Spleen (tissue), 11 donors: ENCODE results near the gene PLEKHA4. TPM values are rescaled to one million over a fixed set of nuclear protein-coding genes. Genes with fewer than 3 reads are reported as not detected.

Source experiments
- DNase-seq: peaks from one replicate; pipeline ENCODE4 v3.0.0-alpha.2; 2020
- H3K27ac ChIP-seq, 8 donors: fragments of 200-600 bp; sonication (generic) in 7 of 8; 1 replicate in 4 of 8; 2 replicates in 4 of 8; pipeline versions ENCODE4 v1.5.0 to v1.8.0; 2016 to 2021; ENCODE audit warnings: inconsistent platforms in 4 of 8, mild to moderate bottlenecking in 4 of 8, moderate library complexity in 1 of 8
- H3K27me3 ChIP-seq, 7 donors: fragments of 200-600 bp; sonication (generic) in 6 of 7; replicated peaks in 1 of 7; 1 replicate in 4 of 7; 2 replicates in 3 of 7; pipeline versions ENCODE4 v1.5.0 to v1.8.0; 2016 to 2021; ENCODE audit warnings: inconsistent platforms in 3 of 7, mild to moderate bottlenecking in 1 of 7
- H3K36me3 ChIP-seq, 6 donors: fragments of 200-600 bp; sonication (generic) in 5 of 6; 1 replicate in 4 of 6; 2 replicates in 2 of 6; pipeline versions ENCODE4 v1.5.0 to v1.8.0; 2016 to 2021; ENCODE audit warnings: inconsistent platforms in 2 of 6
- H3K4me1 ChIP-seq, 6 donors: fragments of 200-600 bp; sonication (generic) in 5 of 6; 1 replicate in 3 of 6; 2 replicates in 3 of 6; pipeline versions ENCODE4 v1.5.0 to v1.8.0; 2016 to 2021; ENCODE audit warnings: inconsistent platforms in 3 of 6
- H3K4me3 ChIP-seq, 8 donors: fragments of 200-600 bp; sonication (generic) in 7 of 8; 1 replicate in 4 of 8; 2 replicates in 4 of 8; pipeline versions ENCODE4 v1.5.0 to v1.8.0; 2016 to 2021; ENCODE audit warnings: inconsistent platforms in 4 of 8, mild to moderate bottlenecking in 4 of 8, moderate library complexity in 2 of 8
- H3K9me3 ChIP-seq, 8 donors: fragments of 200-600 bp; sonication (generic) in 7 of 8; 1 replicate in 4 of 8; 2 replicates in 4 of 8; pipeline versions ENCODE4 v1.5.0 to v1.8.0; 2016 to 2021; ENCODE audit warnings: inconsistent platforms in 4 of 8
- CTCF ChIP-seq, 11 experiments: fragments of 200-600 bp in 7 of 11; fragments of 450-650 bp in 4 of 11; sonication (generic) in 4 of 11; IDR thresholded peaks in 8 of 11; conservative IDR thresholded peaks in 3 of 11; 1 replicate in 7 of 11; 2 replicates in 4 of 11; pipeline versions ENCODE4 v1.4.0 to v1.8.0; 2016 to 2021; ENCODE audit warnings: antibody characterized with exemption in 11 of 11, inconsistent platforms in 4 of 11, mild to moderate bottlenecking in 1 of 11
- POLR2A ChIP-seq, 3 donors: fragments of 450-650 bp; IDR thresholded peaks; one replicate each; pipeline ENCODE4 v1.5.1; 2017; ENCODE audit warnings: antibody characterized with exemption in 3 of 3, mild to moderate bottlenecking in 1 of 3
- POLR2AphosphoS5 ChIP-seq, 3 donors: sonication (generic); formaldehyde crosslinking; IDR thresholded peaks; one replicate each; pipeline ENCODE4 v1.5.1; 2017; ENCODE audit warnings: antibody characterized with exemption in 3 of 3
- WGBS, 5 donors: extraction: QIAGEN DNeasy Blood & Tissue Kit in 3 of 5; methylation state at CpG; one replicate each; pipeline versions ENCODE4 v1.1.5 to v1.1.7; 2013 to 2018; 5-methylcytosine and 5-hydroxymethylcytosine counted together
- intact Hi-C: fragments of 100-400 bp; cut with DNase I; formaldehyde crosslinking; loops from one replicate; pipeline ENCODE4 v1.15.0; 2023; ENCODE audit warnings: low total_unique reads
- polyA plus RNA-seq, 3 donors: library from polyadenylated mRNA; stranded (reverse); fragments of 200-250 nt; gene quantifications; one replicate each; pipeline ENCODE4 v1.2.1, GENCODE V29; 2013
- total RNA-seq, 7 donors: library from RNA; depleted of rRNA in 3 of 7; stranded (reverse); fragments of >200 nt in 3 of 7; fragmentation: NEBNext Ultra II Directional in 4 of 7; extraction: Animal tissue kit (Norgen Biotek cat#: 25700) in 4 of 7; gene quantifications; one replicate each; pipeline versions ENCODE4 v1.1.0 to v1.2.1, GENCODE V29; 2016 to 2021
- donor health status: healthy with polysubstance abuse.
- donor health status: DM: no; HTN: no; CAD: no; lungs with moderate emphysema.
- donor health status: DM: no; HTN: no; CAD: no.
- donor health status: Bipolar disorder and iron deficiency.
- donor health status: healthy.
- donor health status: DM: no; HTN: no; CAD: no.
- donor health status: DM: yes; HTN: yes; CAD: no.

Gene PLEKHA4
- total and polyA plus RNA-seq, 10 donors = 8.6 to 24.2 (median 14.9) TPM

- peak overlapping the region in 7 of 8 donors; percentile 59 to 76 (median 66) for H3K27ac ChIP-seq
- DNase-seq = no peak
- whole genome bisulfite sequencing, 5 donors = 54 to 82% (median 72%) methylated on average over 14 of the region's 14 CpGs
Measured at GRCh38 chr19:48867123-48867745, 1.2 kb downstream of the PLEKHA4 start.

GRCh38 chr19:48866692-48867091 is 1.7 kb downstream of the PLEKHA4 start:
- TF ChIP-seq POLR2A (IDR thresholded peaks at IDR 0.05) = no peak
- TF ChIP-seq CTCF (IDR thresholded peaks at IDR 0.05 in 8 of 11, conservative IDR thresholded peaks at IDR 0.05 in 3 of 11) = no peak
- TF ChIP-seq POLR2AphosphoS5 (IDR thresholded peaks at IDR 0.05) = no peak
- no peak overlapping the region for H3K4me3 ChIP-seq
- intact Hi-C loops = no loop called here
- peaks cover 0 to 15% (median 0%) of the 10 kb centered on the region in 7 donors for H3K27me3 ChIP-seq
- H3K9me3 ChIP-seq = no peaks in the 10 kb centered on the region
- peaks cover 0 to 32% (median 5%) of the 10 kb centered on the region in 6 donors for H3K4me1 ChIP-seq
- no peaks in the 10 kb centered on the region for H3K36me3 ChIP-seq
- 64 to 78% (median 71%) methylated on average over 6 of the region's 6 CpGs for WGBS, 5 donors
- DNase-seq = no peak
- H3K27ac ChIP-seq = peak overlapping the region in 3 of 8 donors; percentile 66 to 75 (median 69)

More at GRCh38 chr19:48867123-48867745, 1.2 kb downstream of the PLEKHA4 start:
- Histone ChIP-seq H3K4me1 (peaks cover 0 to 36% (median 8%) of the 10 kb centered on the region in 6 donors), H3K4me3 (peak overlapping the region in 4 of 8 donors; percentile 13 to 49 (median 22)), H3K36me3 (no peaks in the 10 kb centered on the region), H3K9me3 (no peaks in the 10 kb centered on the region), H3K27me3 (peaks cover 0 to 15% (median 0%) of the 10 kb centered on the region in 7 donors)
- intact Hi-C loops = no loop called here
- TF ChIP-seq CTCF (IDR thresholded peaks at IDR 0.05 in 8 of 11, conservative IDR thresholded peaks at IDR 0.05 in 3 of 11) (no peak), POLR2AphosphoS5 (IDR thresholded peaks at IDR 0.05) (no peak), POLR2A (IDR thresholded peaks at IDR 0.05) (no peak)

- Histone ChIP-seq H3K36me3 (no peaks in the 10 kb centered on the region), H3K4me3 (no peak overlapping the region), H3K9me3 (no peaks in the 10 kb centered on the region), H3K27me3 (peaks cover 0 to 15% (median 0%) of the 10 kb centered on the region in 7 donors), H3K27ac (no peak overlapping the region), H3K4me1 (peaks cover 0 to 27% (median 5%) of the 10 kb centered on the region in 6 donors)
- intact Hi-C loops = no loop called here
- TF ChIP-seq CTCF (IDR thresholded peaks at IDR 0.05 in 8 of 11, conservative IDR thresholded peaks at IDR 0.05 in 3 of 11) (no peak), POLR2AphosphoS5 (IDR thresholded peaks at IDR 0.05) (no peak), POLR2A (IDR thresholded peaks at IDR 0.05) (no peak)
- DNase-seq = no peak
- WGBS, 5 donors = 77 to 90% (median 81%) methylated on average over 7 of the region's 7 CpGs
Measured at GRCh38 chr19:48862827-48863226, 5.6 kb downstream of the PLEKHA4 start.

GRCh38 chr19:48861313-48861712 is 7.1 kb downstream of the PLEKHA4 start:
- TF ChIP-seq POLR2AphosphoS5 (IDR thresholded peaks at IDR 0.05) (no peak), POLR2A (IDR thresholded peaks at IDR 0.05) (no peak), CTCF (IDR thresholded peaks at IDR 0.05 in 8 of 11, conservative IDR thresholded peaks at IDR 0.05 in 3 of 11) (no peak)
- 88 to 93% (median 90%) methylated on average over 18 of the region's 18 CpGs for WGBS, 5 donors
- no peak for DNase-seq
- intact Hi-C loops = no loop called here
- Histone ChIP-seq H3K4me1 (peaks cover 0 to 11% (median 5%) of the 10 kb centered on the region in 6 donors), H3K36me3 (no peaks in the 10 kb centered on the region), H3K9me3 (no peaks in the 10 kb centered on the region), H3K27ac (no peak overlapping the region), H3K4me3 (no peak overlapping the region), H3K27me3 (peaks cover 0 to 3% (median 0%) of the 10 kb centered on the region in 7 donors)
